ENCODE measurements around the gene BMAL2. TPM values are rescaled to one million over a fixed set of nuclear protein-coding genes. Genes with fewer than 3 reads are reported as not detected.

BMAL2 gene
- total and polyA plus RNA-seq, 7 donors: 2.4 to 6.2 (median 4.2) TPM

DNA sequence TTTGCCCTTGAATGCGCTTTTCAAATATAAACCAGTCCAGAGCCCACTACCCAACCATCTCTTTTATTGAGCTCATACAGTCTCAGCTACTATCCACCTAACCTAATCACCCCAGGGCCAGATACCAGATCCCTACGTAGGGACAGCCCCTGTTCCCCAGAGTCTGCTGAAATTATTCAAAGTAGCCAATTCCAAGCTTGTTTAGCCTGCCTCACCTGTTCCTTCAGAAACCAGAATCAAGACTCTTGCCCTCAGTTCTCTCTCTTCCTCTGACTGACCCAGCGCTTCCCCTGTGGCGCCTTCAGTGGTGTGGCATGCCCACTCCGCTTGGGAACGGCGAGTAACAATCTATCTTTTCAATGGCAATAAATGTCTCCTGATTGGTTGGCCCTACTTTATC, 18.8 kb downstream of the BMAL2 start:
- Histone ChIP-seq H3K9me3 (no peaks in the 10 kb centered on the region), H3K4me1 (no peaks in the 10 kb centered on the region), H3K27me3 (no peaks in the 10 kb centered on the region), H3K4me3 (no peak overlapping the region), H3K27ac (no peak overlapping the region), H3K36me3 (no peaks in the 10 kb centered on the region)
- WGBS, 2 donors: 98 to 99% methylated on average over 7 of the region's 7 CpGs
- intact Hi-C loops (cut with DNase I): no loop called here
- DNase-seq: no peak
- TF ChIP-seq POLR2A (IDR thresholded peaks at IDR 0.05) (no peak), EP300 (IDR thresholded peaks at IDR 0.05) (no peak), POLR2AphosphoS5 (IDR thresholded peaks at IDR 0.05) (no peak)
- TF ChIP-seq, protein P1, sequence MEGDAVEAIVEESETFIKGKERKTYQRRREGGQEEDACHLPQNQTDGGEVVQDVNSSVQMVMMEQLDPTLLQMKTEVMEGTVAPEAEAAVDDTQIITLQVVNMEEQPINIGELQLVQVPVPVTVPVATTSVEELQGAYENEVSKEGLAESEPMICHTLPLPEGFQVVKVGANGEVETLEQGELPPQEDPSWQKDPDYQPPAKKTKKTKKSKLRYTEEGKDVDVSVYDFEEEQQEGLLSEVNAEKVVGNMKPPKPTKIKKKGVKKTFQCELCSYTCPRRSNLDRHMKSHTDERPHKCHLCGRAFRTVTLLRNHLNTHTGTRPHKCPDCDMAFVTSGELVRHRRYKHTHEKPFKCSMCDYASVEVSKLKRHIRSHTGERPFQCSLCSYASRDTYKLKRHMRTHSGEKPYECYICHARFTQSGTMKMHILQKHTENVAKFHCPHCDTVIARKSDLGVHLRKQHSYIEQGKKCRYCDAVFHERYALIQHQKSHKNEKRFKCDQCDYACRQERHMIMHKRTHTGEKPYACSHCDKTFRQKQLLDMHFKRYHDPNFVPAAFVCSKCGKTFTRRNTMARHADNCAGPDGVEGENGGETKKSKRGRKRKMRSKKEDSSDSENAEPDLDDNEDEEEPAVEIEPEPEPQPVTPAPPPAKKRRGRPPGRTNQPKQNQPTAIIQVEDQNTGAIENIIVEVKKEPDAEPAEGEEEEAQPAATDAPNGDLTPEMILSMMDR (IDR thresholded peaks at IDR 0.05): no peak

DNA sequence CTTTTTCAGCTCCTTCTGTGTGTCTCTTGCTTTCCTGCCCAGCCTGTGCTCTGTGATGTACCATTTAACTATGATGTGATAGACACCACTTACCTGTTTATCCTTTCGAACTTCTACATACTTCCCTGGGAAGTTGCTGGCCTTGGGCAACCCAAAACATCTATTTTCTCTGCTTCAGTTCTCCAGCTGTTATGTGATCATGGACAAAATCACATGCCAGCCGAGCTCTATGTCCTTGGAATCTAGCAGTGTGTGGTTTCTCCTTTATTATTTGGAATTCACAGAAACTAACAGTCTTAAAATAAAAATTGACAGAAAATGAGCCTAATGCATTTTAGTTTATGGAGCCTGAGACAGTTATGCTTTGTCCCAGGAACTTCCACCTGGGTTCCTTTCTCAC, 22.9 kb downstream of the BMAL2 start:
- Histone ChIP-seq H3K27me3 (no peaks in the 10 kb centered on the region), H3K4me1 (no peaks in the 10 kb centered on the region), H3K9me3 (no peaks in the 10 kb centered on the region), H3K4me3 (no peak overlapping the region), H3K36me3 (no peaks in the 10 kb centered on the region), H3K27ac (no peak overlapping the region)
- no peak for TF ChIP-seq EP300 (IDR thresholded peaks at IDR 0.05)
- TF ChIP-seq, protein P1 (IDR thresholded peaks at IDR 0.05): no peak
- TF ChIP-seq POLR2A (IDR thresholded peaks at IDR 0.05): no peak
- intact Hi-C loops (cut with DNase I): no loop called here
- no peak for DNase-seq
- 92 to 95% methylated on average over 2 of the region's 2 CpGs for WGBS, 2 donors

DNA sequence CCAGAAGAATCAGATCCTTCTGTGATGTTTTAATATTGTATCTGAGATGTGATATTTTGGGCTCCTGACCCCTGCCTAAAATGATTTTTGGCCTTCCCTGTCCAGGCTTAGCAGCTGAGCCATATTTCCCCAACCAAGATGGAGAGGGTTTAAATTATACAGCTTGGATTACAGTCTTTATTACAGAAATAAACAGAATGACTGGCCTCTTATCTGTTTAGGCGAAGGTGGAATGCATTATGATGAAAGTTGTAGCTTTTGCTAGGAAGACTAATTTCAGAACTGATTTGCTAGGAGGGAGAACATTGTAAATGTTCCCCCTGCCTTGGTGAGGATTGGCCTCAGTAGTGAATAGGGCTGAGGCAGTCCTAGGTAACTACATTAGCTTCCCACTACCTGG, 23.3 kb downstream of the BMAL2 start:
- 38 to 66% methylated on average over 1 of the region's 1 CpG for WGBS, 2 donors

DNA sequence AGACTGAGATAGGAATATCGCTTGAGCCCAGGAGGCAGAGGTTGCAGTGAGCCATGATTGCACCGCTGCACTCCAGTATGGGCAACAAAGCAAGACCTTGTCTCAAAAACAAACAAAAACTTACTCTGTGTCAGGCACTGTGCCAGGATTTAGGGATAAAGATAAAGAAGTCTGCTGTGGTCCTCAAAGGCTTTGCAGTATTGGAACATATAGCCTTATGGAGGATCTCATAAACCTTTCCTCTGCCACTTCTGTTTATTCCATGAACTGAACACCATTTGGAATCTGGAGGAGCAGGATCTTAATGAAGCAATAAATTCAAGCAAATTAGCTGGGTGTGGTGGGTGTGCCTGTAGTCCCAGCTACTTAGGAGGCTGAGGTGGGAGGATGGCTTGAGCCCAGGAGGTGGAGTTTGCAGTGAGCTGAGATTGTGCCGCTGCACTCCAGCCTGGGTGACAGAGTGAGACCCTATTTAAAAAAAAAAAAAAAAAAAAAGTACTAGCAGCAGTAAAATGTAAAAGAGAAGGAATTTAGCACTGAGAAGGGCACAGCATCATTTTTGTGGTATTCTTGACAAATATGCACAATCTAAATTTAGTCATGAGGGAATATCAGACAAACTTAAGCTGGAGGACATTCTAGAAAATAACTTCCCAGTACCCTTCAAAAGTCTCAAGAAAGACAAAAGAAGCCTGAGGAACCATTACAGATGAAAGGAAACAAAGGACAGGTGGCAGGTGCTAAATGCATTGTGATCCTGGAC, 27.1 kb downstream of the BMAL2 start:
- Histone ChIP-seq H3K4me3 (no peak overlapping the region), H3K4me1 (no peaks in the 10 kb centered on the region), H3K9me3 (no peaks in the 10 kb centered on the region), H3K27ac (no peak overlapping the region), H3K36me3 (no peaks in the 10 kb centered on the region), H3K27me3 (no peaks in the 10 kb centered on the region)
- TF ChIP-seq EP300 (IDR thresholded peaks at IDR 0.05): no peak
- TF ChIP-seq POLR2A (IDR thresholded peaks at IDR 0.05): no peak
- no peak for TF ChIP-seq POLR2AphosphoS5 (IDR thresholded peaks at IDR 0.05)
- TF ChIP-seq, protein P1 (IDR thresholded peaks at IDR 0.05): no peak
- intact Hi-C loops (cut with DNase I): no loop called here
- no peak for DNase-seq
- WGBS, 2 donors: 19 to 76% methylated on average over 3 of the region's 3 CpGs

More for the DNA sequence above, 23.3 kb downstream of the BMAL2 start:
- Histone ChIP-seq H3K36me3 (no peaks in the 10 kb centered on the region), H3K4me3 (no peak overlapping the region), H3K9me3 (no peaks in the 10 kb centered on the region), H3K27me3 (no peaks in the 10 kb centered on the region), H3K4me1 (no peaks in the 10 kb centered on the region), H3K27ac (no peak overlapping the region)
- DNase-seq: no peak
- TF ChIP-seq EP300 (IDR thresholded peaks at IDR 0.05) (no peak), POLR2AphosphoS5 (IDR thresholded peaks at IDR 0.05) (no peak), POLR2A (IDR thresholded peaks at IDR 0.05) (no peak)
- TF ChIP-seq, protein P1 (IDR thresholded peaks at IDR 0.05): no peak
- intact Hi-C loops (cut with DNase I): no loop called here

DNA sequence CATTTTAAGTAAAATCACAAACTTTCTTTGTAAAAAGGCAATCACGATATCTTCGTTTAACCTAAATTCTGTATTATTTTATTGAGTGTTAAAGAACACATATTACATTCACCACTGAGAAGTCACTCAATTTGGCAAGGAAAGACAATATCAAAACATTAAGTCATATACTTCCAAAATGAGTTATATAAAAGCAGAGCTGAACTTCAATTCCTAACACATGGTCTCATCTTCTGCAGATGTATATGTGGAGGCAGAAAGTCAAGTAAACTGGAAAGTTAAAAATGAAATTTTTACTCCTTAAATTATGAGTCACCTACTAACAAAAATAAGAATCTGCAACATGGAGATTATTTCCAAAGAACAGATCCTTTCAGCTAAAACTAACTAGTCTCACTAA, 28.7 kb downstream of the BMAL2 start:
- H3K27ac ChIP-seq: no peak overlapping the region
- TF ChIP-seq POLR2A (IDR thresholded peaks at IDR 0.05): no peak
- no peak for TF ChIP-seq POLR2AphosphoS5 (IDR thresholded peaks at IDR 0.05)
- TF ChIP-seq EP300 (IDR thresholded peaks at IDR 0.05): no peak
- TF ChIP-seq, protein P1 (IDR thresholded peaks at IDR 0.05): no peak
- no peak overlapping the region for H3K4me3 ChIP-seq
- intact Hi-C loops (cut with DNase I): no loop called here
- no peaks in the 10 kb centered on the region for H3K36me3 ChIP-seq
- no peaks in the 10 kb centered on the region for H3K9me3 ChIP-seq
- H3K4me1 ChIP-seq: no peaks in the 10 kb centered on the region
- 93% methylated on average over 2 of the region's 2 CpGs for WGBS, 2 donors
- H3K27me3 ChIP-seq: no peaks in the 10 kb centered on the region
- DNase-seq: no peak

Data from sigmoid colon (tissue), 7 donors.